ENCODE results near the gene SUCLA2. TPM values are rescaled to one million over a fixed set of nuclear protein-coding genes. Genes with fewer than 3 reads are reported as not detected.

Gene SUCLA2
- total and polyA plus RNA-seq, 2 donors (not counting 3 experiments of a cell fraction or from before 2014, with no cell fraction given), result 13.6 to 37.0 TPM

DNA sequence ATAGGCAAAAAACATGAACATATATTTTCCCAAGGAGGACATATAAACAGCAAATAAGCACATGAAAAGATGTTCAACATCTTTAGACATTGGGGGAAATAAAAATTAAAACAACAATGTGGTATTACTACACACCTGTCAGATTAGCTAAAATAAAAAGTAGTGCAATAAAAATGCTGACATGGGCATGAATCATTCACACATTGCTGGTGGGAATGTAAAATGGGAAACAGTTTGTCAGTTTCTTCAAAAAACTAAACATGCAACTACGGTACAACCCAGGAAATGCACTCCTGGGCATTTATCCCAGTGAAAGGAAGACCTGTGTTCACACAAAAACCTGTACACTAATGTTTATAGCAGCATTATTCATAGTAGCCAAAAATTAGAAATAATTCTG is 5.3 kb upstream of the SUCLA2 start:
- H2AFZ ChIP-seq (ENCODE audit: low read depth, low read length), result no peak overlapping the region
- H3K9me3 ChIP-seq (replicated peaks; ENCODE audit: control insufficient read depth, insufficient read depth, low read length), result no peaks in the 10 kb centered on the region
- no peaks in the 10 kb centered on the region for H3K79me2 ChIP-seq (ENCODE audit: control insufficient read depth, insufficient read depth, low read length)
- FAIRE-seq (no peak), DNase-seq (ENCODE audit: low read depth, low spot score) (no peak)
- ChIA-PET CTCF (interaction anchor here (0.7 to 0.8 kb wide), 2 partner anchors 26 to 32 kb away, joined by 3 read pairs; no protein-coding TSS in a partner anchor), POLR2A (no interaction called here)
- H3K27me3 ChIP-seq (ENCODE audit: control insufficient read depth in 2 of 2, insufficient read depth in 2 of 2, low read length in 2 of 2), result no peaks in the 10 kb centered on the region
- TF ChIP-seq MYC (IDR thresholded peaks at IDR 0.05; ENCODE audit: low read depth, low read length) (no peak), GATA2 (IDR thresholded peaks at IDR 0.05; ENCODE audit: insufficient read depth, insufficient read length, low read depth, low read length) (no peak), JUN (IDR thresholded peaks at IDR 0.05; ENCODE audit: borderline replicate concordance, insufficient read depth, insufficient read length, low read depth) (no peak), FOS (IDR thresholded peaks at IDR 0.05; ENCODE audit: borderline replicate concordance, insufficient read depth, low read length) (no peak), POLR2A (IDR thresholded peaks at IDR 0.05; ENCODE audit: low read depth, low read length) (no peak), EZH2 (IDR thresholded peaks at IDR 0.05; ENCODE audit: borderline replicate concordance, low read depth, low read length, severe bottlenecking) (no peak), POLR2AphosphoS5 (IDR thresholded peaks at IDR 0.05; ENCODE audit: insufficient read depth, low read depth, low read length) (no peak)
- TF ChIP-seq, protein P1, sequence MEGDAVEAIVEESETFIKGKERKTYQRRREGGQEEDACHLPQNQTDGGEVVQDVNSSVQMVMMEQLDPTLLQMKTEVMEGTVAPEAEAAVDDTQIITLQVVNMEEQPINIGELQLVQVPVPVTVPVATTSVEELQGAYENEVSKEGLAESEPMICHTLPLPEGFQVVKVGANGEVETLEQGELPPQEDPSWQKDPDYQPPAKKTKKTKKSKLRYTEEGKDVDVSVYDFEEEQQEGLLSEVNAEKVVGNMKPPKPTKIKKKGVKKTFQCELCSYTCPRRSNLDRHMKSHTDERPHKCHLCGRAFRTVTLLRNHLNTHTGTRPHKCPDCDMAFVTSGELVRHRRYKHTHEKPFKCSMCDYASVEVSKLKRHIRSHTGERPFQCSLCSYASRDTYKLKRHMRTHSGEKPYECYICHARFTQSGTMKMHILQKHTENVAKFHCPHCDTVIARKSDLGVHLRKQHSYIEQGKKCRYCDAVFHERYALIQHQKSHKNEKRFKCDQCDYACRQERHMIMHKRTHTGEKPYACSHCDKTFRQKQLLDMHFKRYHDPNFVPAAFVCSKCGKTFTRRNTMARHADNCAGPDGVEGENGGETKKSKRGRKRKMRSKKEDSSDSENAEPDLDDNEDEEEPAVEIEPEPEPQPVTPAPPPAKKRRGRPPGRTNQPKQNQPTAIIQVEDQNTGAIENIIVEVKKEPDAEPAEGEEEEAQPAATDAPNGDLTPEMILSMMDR (IDR thresholded peaks at IDR 0.05; ENCODE audit: extremely low read depth in 1 of 2, insufficient read depth in 1 of 2, low read depth in 1 of 2, low read length in 2 of 2), result no peak
- TF ChIP-seq, protein P2, sequence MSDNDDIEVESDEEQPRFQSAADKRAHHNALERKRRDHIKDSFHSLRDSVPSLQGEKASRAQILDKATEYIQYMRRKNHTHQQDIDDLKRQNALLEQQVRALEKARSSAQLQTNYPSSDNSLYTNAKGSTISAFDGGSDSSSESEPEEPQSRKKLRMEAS (IDR thresholded peaks at IDR 0.05; ENCODE audit: insufficient read depth, insufficient read length), result no peak
- no peaks in the 10 kb centered on the region for H3K9me1 ChIP-seq (replicated peaks; ENCODE audit: control insufficient read depth, extremely low read depth, insufficient read depth, low read length)
- H3K36me3 ChIP-seq (ENCODE audit: control insufficient read depth in 2 of 2, extremely low read depth in 1 of 2, insufficient read depth in 2 of 2, low read length in 2 of 2), result no peaks in the 10 kb centered on the region
- peaks cover 3% of the 10 kb centered on the region for H3K4me1 ChIP-seq (ENCODE audit: control insufficient read depth, extremely low read depth, insufficient read depth, low read length)
- intact Hi-C loops (cut with micrococcal nuclease), result loop anchor here (10.0 kb wide), 1 partner anchor 102 kb away; no protein-coding TSS in a partner anchor
- dilution Hi-C loops (cut with MboI; ENCODE audit: extremely low pct_ligation_motif_present, low sequenced_read_pairs), result no loop called here
- no TSS peak for BruUV-seq (replicated peaks)
- no peak overlapping the region for H3K9ac ChIP-seq (replicated peaks; ENCODE audit: extremely low read depth, insufficient read depth, low read length)
- no peaks in the 10 kb centered on the region for H4K20me1 ChIP-seq (replicated peaks; ENCODE audit: control insufficient read depth, extremely low read depth, insufficient read depth, low read length)
- no peak overlapping the region for H3K27ac ChIP-seq (ENCODE audit: insufficient read depth, low read depth, low read length)
- no peak overlapping the region for H3K4me3 ChIP-seq (replicated peaks in 1 of 3; ENCODE audit: insufficient read depth in 1 of 3, low read depth in 1 of 3, low read length in 3 of 3)
- H3K4me2 ChIP-seq (ENCODE audit: insufficient read depth, low read length), result no peak overlapping the region

All from endothelial cell of umbilical vein (primary cell).